Left lung (tissue), 10 donors: ENCODE data around the gene UGT2A2. TPM values are rescaled to one million over a fixed set of nuclear protein-coding genes. Genes with fewer than 3 reads are reported as not detected.

Experiments
- ATAC-seq: fragments of 200-7000 bp; cut with Tn5 transposase; one replicate; pipeline ENCODE4 v1.9.1; 2020; ENCODE audit warnings: moderate library complexity
- DNase-seq, 4 donors: peaks; one replicate each; pipeline ENCODE4 v3.0.0-alpha.2; 2013 to 2020
- H3K27ac ChIP-seq, 2 donors: fragments of 200-600 bp; sonication (generic) in 1 of 2; one replicate each; pipeline versions ENCODE4 v1.5.0 to v1.8.0; 2020 to 2021
- H3K27me3 ChIP-seq, 2 donors: fragments of 200-600 bp; sonication (generic) in 1 of 2; one replicate each; pipeline versions ENCODE4 v1.5.0 to v1.8.0; 2020 to 2021
- H3K36me3 ChIP-seq, 2 donors: fragments of 200-600 bp; sonication (generic) in 1 of 2; one replicate each; pipeline versions ENCODE4 v1.5.0 to v1.8.0; 2020 to 2021
- H3K4me1 ChIP-seq, 2 donors: fragments of 200-600 bp; one replicate each; pipeline ENCODE4 v1.8.0; 2021
- H3K4me3 ChIP-seq, 2 donors: fragments of 200-600 bp; sonication (generic) in 1 of 2; one replicate each; pipeline versions ENCODE4 v1.5.0 to v1.8.0; 2020 to 2021; ENCODE audit warnings: mild to moderate bottlenecking in 1 of 2
- H3K9me3 ChIP-seq, 2 donors: fragments of 200-600 bp; sonication (generic) in 1 of 2; one replicate each; pipeline versions ENCODE4 v1.5.0 to v1.8.0; 2020 to 2021
- intact Hi-C, 2 donors: fragments of 100-400 bp; cut with DNase I; formaldehyde crosslinking; loops; one replicate each; pipeline versions ENCODE4 v1.11.2 to v1.14.2; 2022
- polyA plus RNA-seq, 6 donors: library from polyadenylated mRNA; unstranded; fragments of 120-200 nt; gene quantifications; one replicate each; pipeline ENCODE4 v1.2.1, GENCODE V29; 2013; ENCODE audit not compliant: insufficient read length in 6 of 6
- total RNA-seq, 2 donors: library from RNA; stranded (reverse); fragmentation: NEBNext Ultra II Directional; extraction: Animal tissue kit (Norgen Biotek cat#: 25700); gene quantifications; one replicate each; pipeline ENCODE4 v1.2.1, GENCODE V29; 2021
- TF ChIP-seq, protein P1 (sequence below), 2 donors: fragments of 200-600 bp; sonication (generic) in 1 of 2; IDR thresholded peaks; one replicate each; pipeline versions ENCODE4 v1.5.0 to v1.8.0; 2021; ENCODE audit warnings: antibody characterized with exemption in 2 of 2
- donor health status: DM: no; HTN: yes; CAD: no.
- donor health status: DM: no; HTN: no; CAD: no.

The UGT2A2 gene
- total and polyA plus RNA-seq, 8 donors = not detected

DNA sequence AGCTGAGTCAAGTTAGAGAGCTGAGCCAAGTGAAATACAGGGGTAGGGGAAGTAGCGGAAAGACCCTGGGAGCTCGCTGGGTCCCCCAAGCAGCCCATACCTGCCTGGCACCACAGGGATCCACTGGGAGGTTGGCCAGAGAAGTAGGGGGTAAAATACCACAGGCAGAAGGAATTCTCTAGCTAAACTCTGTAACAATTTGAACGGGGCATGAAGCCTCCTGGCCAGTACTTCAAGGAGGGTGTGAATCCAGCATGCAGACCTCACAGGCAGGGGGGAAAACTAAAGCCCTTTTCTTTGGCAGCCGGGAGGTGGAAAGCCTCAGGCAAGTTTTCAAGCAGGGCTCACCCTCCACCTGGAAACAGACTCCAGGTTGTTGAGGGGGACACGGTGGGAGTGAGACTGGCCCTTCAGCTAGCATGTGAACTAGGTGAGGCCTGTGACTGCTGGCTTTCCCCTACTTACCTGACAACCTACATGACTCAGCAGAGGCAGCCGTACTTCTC lies 17.3 kb upstream of the UGT2A2 start:
- Histone ChIP-seq H3K4me3 (no peak overlapping the region), H3K36me3 (no peaks in the 10 kb centered on the region), H3K4me1 (no peaks in the 10 kb centered on the region), H3K9me3 (no peaks in the 10 kb centered on the region), H3K27me3 (no peaks in the 10 kb centered on the region), H3K27ac (no peak overlapping the region)
- TF ChIP-seq, protein P1, sequence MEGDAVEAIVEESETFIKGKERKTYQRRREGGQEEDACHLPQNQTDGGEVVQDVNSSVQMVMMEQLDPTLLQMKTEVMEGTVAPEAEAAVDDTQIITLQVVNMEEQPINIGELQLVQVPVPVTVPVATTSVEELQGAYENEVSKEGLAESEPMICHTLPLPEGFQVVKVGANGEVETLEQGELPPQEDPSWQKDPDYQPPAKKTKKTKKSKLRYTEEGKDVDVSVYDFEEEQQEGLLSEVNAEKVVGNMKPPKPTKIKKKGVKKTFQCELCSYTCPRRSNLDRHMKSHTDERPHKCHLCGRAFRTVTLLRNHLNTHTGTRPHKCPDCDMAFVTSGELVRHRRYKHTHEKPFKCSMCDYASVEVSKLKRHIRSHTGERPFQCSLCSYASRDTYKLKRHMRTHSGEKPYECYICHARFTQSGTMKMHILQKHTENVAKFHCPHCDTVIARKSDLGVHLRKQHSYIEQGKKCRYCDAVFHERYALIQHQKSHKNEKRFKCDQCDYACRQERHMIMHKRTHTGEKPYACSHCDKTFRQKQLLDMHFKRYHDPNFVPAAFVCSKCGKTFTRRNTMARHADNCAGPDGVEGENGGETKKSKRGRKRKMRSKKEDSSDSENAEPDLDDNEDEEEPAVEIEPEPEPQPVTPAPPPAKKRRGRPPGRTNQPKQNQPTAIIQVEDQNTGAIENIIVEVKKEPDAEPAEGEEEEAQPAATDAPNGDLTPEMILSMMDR (IDR thresholded peaks at IDR 0.05) = no peak
- no peak for ATAC-seq
- DNase-seq = peak in 1 of 4 donors; percentile 11
- intact Hi-C loops = no loop called here

DNA sequence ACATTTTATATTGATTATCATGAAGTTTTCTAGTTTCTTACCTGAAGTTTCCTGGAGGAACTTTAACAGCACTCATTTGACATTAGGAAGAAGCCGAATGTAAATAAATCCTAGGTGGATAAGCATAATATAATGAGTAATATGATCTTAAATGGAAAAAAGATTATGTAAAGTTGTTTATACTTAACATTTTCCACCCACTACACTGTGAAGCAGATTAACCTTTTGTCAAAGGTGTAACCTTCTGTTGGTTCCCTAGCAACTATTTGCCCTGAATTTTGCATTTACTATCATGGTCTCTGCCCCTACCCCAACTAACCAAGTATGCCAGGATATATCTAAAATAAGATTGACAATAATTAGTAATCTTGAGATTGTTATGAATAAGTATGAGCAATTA lies 13.7 kb upstream of the UGT2A2 start, which contains the start of gene UGT2A1:
Gene UGT2A1, minus strand, starts transcription at position 101 of the 400 bp plus-strand sequence. CDS start 5,603 bp downstream, outside the sequence.
- TF ChIP-seq, protein P1 (IDR thresholded peaks at IDR 0.05) = no peak
- Histone ChIP-seq H3K9me3 (no peaks in the 10 kb centered on the region), H3K4me1 (no peaks in the 10 kb centered on the region), H3K27ac (no peak within 1 kb of the TSS), H3K27me3 (no peaks in the 10 kb centered on the region), H3K4me3 (no peak within 1 kb of the TSS), H3K36me3 (no peaks in the 10 kb centered on the region)
- intact Hi-C loops = no loop called here
- no peak for DNase-seq
- ATAC-seq = no peak

DNA sequence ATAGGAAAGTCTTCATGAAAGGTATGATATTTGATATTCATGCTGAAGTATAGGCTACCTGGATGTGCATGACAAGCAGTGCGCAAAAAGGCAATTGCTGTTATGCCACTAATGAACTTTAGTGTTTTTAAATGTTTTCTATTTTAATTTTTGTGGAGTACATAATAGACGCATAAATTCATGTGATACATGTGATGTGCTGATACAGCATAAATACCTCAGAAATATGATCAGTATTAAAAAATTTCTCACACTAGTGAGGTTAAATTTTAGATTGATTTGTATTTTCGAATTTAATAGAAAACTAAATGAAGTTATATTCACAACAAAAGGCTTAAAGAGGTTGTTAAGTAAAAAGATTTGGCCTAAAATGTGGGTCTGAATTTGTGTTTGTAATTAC lies 11.4 kb upstream of the UGT2A2 start:
- Histone ChIP-seq H3K4me1 (no peaks in the 10 kb centered on the region), H3K4me3 (no peak overlapping the region), H3K9me3 (no peaks in the 10 kb centered on the region), H3K27ac (no peak overlapping the region), H3K36me3 (no peaks in the 10 kb centered on the region), H3K27me3 (no peaks in the 10 kb centered on the region)
- DNase-seq (no peak), ATAC-seq (no peak)
- intact Hi-C loops = no loop called here
- TF ChIP-seq, protein P1 (IDR thresholded peaks at IDR 0.05) = no peak

DNA sequence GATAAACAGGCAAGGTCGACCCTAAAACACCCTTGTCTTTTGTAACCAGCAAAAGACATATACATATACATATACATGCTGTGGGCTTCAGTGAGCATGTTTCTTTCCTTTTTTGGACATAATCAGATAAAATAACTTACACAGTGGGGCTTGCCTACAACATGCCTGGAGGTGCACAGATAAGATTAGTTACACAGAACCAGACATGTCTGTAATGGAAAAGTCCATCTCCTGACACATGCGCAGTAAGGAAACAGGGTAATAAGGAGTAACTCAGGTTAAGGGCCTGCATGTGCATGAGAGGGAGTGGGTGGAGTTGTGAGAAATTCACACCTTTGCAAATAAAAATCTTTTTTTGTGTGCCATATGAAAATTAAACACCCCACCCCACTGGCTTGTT lies 10.2 kb upstream of the UGT2A2 start:
- intact Hi-C loops = no loop called here
- TF ChIP-seq, protein P1 (IDR thresholded peaks at IDR 0.05) = no peak
- Histone ChIP-seq H3K9me3 (no peaks in the 10 kb centered on the region), H3K4me1 (no peaks in the 10 kb centered on the region), H3K27ac (no peak overlapping the region), H3K27me3 (no peaks in the 10 kb centered on the region), H3K4me3 (no peak overlapping the region), H3K36me3 (no peaks in the 10 kb centered on the region)
- ATAC-seq = no peak
- no peak for DNase-seq

DNA sequence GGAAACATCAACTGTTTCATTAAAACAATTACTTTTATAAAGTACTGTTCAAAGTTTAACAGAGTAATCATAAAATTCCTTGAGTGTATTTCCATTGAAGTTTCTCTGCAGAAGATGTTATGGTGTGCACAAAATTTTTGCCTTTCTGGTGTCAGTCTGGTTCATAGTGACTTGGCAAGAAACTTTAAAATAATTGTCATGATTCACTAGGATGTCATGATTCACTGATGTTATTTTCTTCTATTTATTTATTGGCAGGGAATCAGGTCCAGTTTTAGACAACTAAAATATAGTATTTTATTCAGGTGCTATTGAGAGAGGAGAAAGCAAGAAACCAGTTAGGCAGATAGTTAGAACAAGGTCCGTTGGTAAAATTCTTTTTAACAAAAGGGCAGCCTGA lies 9.8 kb upstream of the UGT2A2 start:
- no peak for ATAC-seq
- H3K27me3 ChIP-seq = no peaks in the 10 kb centered on the region
- intact Hi-C loops = no loop called here
- TF ChIP-seq, protein P1 (IDR thresholded peaks at IDR 0.05) = no peak
- DNase-seq = no peak
- no peaks in the 10 kb centered on the region for H3K4me1 ChIP-seq
- no peaks in the 10 kb centered on the region for H3K9me3 ChIP-seq
- H3K36me3 ChIP-seq = no peaks in the 10 kb centered on the region
- H3K4me3 ChIP-seq = no peak overlapping the region
- no peak overlapping the region for H3K27ac ChIP-seq
